Fibroblast of lung (primary cell): ENCODE data around the gene GABRR2.

Experiments used
- EZH2 ChIP-seq: IDR thresholded peaks from 2 replicates; pipeline ENCODE4 v1.5.1; 2012; ENCODE audit warnings: low read length, control low read depth, mild to moderate bottlenecking; ENCODE audit errors: missing control alignments
- TF ChIP-seq, protein P1 (sequence below), 2 donors: IDR thresholded peaks in 1 of 2; conservative IDR thresholded peaks in 1 of 2; 1 replicate in 1 of 2; 2 replicates in 1 of 2; pipeline ENCODE4 v1.5.1; 2011 to 2012; ENCODE audit warnings: low read length in 2 of 2, control low read depth in 1 of 2, inconsistent platforms in 1 of 2, low read depth in 1 of 2, mild to moderate bottlenecking in 1 of 2

DNA sequence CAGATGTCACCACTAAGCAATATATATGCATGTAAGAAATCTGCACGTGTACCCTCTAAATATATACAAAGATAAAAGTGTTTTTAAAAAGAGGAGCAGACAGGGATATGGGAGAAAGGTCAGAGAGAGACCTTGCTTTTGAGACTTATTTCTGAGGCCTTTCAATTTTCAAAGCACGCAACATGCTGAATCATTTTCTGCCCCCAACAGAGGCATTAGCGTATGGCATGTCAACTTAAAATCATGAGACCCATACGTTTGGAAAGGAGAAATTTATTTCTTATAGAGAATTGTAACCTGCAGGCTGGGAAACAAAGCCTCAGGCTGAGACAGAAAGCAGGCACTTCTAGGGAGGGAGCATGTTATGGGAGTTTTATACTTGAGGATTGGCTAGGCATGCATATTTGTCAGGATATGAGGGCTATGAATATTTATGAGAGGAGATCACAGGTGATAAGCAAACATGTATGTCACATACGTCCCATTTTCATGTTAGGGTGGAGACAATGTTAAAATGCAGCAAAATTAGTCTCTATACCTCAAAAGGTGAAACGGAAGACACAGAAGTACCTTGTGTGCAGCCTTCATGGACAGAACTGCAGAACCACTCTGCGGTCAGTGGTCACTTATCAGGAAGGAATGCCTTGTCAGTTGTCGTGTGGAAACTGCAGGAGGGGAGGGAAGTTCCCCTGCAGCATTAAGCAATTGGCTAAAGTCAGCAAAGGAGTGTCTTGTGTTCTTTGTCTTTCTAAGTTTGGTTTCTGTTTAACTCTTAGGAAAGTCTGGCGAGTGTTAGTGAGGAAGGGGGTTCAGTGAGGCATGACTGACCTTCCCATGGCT lies 6.3 kb upstream of the GABRR2 start:
- TF ChIP-seq, protein P1, sequence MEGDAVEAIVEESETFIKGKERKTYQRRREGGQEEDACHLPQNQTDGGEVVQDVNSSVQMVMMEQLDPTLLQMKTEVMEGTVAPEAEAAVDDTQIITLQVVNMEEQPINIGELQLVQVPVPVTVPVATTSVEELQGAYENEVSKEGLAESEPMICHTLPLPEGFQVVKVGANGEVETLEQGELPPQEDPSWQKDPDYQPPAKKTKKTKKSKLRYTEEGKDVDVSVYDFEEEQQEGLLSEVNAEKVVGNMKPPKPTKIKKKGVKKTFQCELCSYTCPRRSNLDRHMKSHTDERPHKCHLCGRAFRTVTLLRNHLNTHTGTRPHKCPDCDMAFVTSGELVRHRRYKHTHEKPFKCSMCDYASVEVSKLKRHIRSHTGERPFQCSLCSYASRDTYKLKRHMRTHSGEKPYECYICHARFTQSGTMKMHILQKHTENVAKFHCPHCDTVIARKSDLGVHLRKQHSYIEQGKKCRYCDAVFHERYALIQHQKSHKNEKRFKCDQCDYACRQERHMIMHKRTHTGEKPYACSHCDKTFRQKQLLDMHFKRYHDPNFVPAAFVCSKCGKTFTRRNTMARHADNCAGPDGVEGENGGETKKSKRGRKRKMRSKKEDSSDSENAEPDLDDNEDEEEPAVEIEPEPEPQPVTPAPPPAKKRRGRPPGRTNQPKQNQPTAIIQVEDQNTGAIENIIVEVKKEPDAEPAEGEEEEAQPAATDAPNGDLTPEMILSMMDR (conservative IDR thresholded peaks at IDR 0.05 in 1 of 2, IDR thresholded peaks at IDR 0.05 in 1 of 2; ENCODE audit: low read depth in 1 of 2, low read length in 2 of 2): no peak
- TF ChIP-seq EZH2: no peak
